CD4-positive, alpha-beta T cell treated with Interleukin-15 for 4 hours (primary cell): ENCODE measurements around the gene PCNX3.
A peak's percentile ranks its signal among the peaks of the same experiment; 100 is the strongest.

Experiments used
- DNase-seq: peaks from one replicate; pipeline ENCODE4 v3.0.0-alpha.2; 2020; ENCODE audit warnings: low spot score

The PCNX3 gene

GRCh38 chr11:65580756-65581155 is 34.8 kb upstream of the PCNX3 start:
- no peak for DNase-seq

- no peak for DNase-seq
These were observed 33.6 kb upstream of the PCNX3 start for GRCh38 chr11:65581928-65582327.

GRCh38 chr11:65583589-65583988 is 32.0 kb upstream of the PCNX3 start:
- DNase-seq: no peak

- no peak for DNase-seq
These were observed 31.5 kb upstream of the PCNX3 start for GRCh38 chr11:65584106-65584505.

- DNase-seq: no peak
These were observed 30.8 kb upstream of the PCNX3 start for GRCh38 chr11:65584723-65585171.

GRCh38 chr11:65585396-65586246 is 30.0 kb upstream of the PCNX3 start:
- no peak for DNase-seq

GRCh38 chr11:65586247-65586630 is 29.3 kb upstream of the PCNX3 start:
- DNase-seq: no peak

GRCh38 chr11:65586676-65587075 is 28.9 kb upstream of the PCNX3 start:
- no peak for DNase-seq

GRCh38 chr11:65588199-65589054 is 27.1 kb upstream of the PCNX3 start:
- DNase-seq: peak; percentile 78

- peak; percentile 29 for DNase-seq
These were observed 25.9 kb upstream of the PCNX3 start for GRCh38 chr11:65589444-65590239.

- DNase-seq: no peak
These were observed 25.3 kb upstream of the PCNX3 start for GRCh38 chr11:65590240-65590738.

- no peak for DNase-seq
These were observed 23.4 kb upstream of the PCNX3 start for GRCh38 chr11:65591939-65592857.

- DNase-seq: no peak
These were observed 22.6 kb upstream of the PCNX3 start for GRCh38 chr11:65592858-65593517.

- peak; percentile 50 for DNase-seq
These were observed 21.8 kb upstream of the PCNX3 start for GRCh38 chr11:65593518-65594414.

GRCh38 chr11:65595131-65595530 is 20.4 kb upstream of the PCNX3 start:
- DNase-seq: no peak

- DNase-seq: no peak
These were observed 19.9 kb upstream of the PCNX3 start, which contains the start of gene KCNK7 for GRCh38 chr11:65595543-65596281. Gene KCNK7 (minus strand): TSS chr11:65595800. CDS start chr11:65595772, 28 bp downstream.

- DNase-seq: no peak
These were observed 19.1 kb upstream of the PCNX3 start for GRCh38 chr11:65596520-65596919.

GRCh38 chr11:65598258-65598699 is 17.3 kb upstream of the PCNX3 start:
- DNase-seq: no peak
